Esophagus muscularis mucosa (tissue), 4 donors: ENCODE measurements around the gene TRIM52. TPM values are rescaled to one million over a fixed set of nuclear protein-coding genes. Genes with fewer than 3 reads are reported as not detected.
"Not testable (repeated sequence)": the region's sequence is repeated elsewhere in the genome, so short reads cannot be mapped to it uniquely, and the experiment has no call there.

Experiments
- DNase-seq: peaks from one replicate; pipeline ENCODE4 v3.0.0-alpha.2; 2017; ENCODE audit errors: extremely low spot score
- H3K27ac ChIP-seq, 4 donors: fragments of 200-600 bp; sonication (generic); replicated peaks in 1 of 4; 1 replicate in 3 of 4; 2 replicates in 1 of 4; pipeline ENCODE4 v1.5.1; 2016 to 2019; ENCODE audit warnings: mild to moderate bottlenecking in 1 of 4
- H3K27me3 ChIP-seq, 4 donors: fragments of 200-600 bp; sonication (generic); one replicate each; pipeline versions ENCODE4 v1.5.1 to v1.6.0; 2016 to 2019
- H3K36me3 ChIP-seq, 4 donors: fragments of 200-600 bp; sonication (generic); one replicate each; pipeline ENCODE4 v1.5.1; 2016 to 2019
- H3K4me1 ChIP-seq, 4 donors: fragments of 200-600 bp; sonication (generic); one replicate each; pipeline ENCODE4 v1.5.1; 2016 to 2019
- H3K4me3 ChIP-seq, 4 donors: fragments of 200-600 bp; sonication (generic); 1 replicate in 2 of 4; 2 replicates in 2 of 4; pipeline ENCODE4 v1.5.1; 2016 to 2019; ENCODE audit warnings: mild to moderate bottlenecking in 4 of 4, moderate library complexity in 1 of 4
- H3K9me3 ChIP-seq, 4 donors: fragments of 200-600 bp; sonication (generic); 1 replicate in 3 of 4; 2 replicates in 1 of 4; pipeline ENCODE4 v1.5.1; 2016 to 2019
- CTCF ChIP-seq, 3 experiments: fragments of 200-600 bp in 2 of 3; fragments of 450-650 bp in 1 of 3; sonication (generic) in 2 of 3; IDR thresholded peaks; one replicate each; pipeline ENCODE4 v1.5.1; 2017 to 2019; ENCODE audit warnings: antibody characterized with exemption in 3 of 3, mild to moderate bottlenecking in 2 of 3, moderate library complexity in 1 of 3
- EP300 ChIP-seq: sonication (generic); formaldehyde crosslinking; IDR thresholded peaks from one replicate; pipeline ENCODE4 v1.6.1; 2017; ENCODE audit warnings: antibody characterized with exemption
- POLR2A ChIP-seq: fragments of 450-650 bp; IDR thresholded peaks from one replicate; pipeline ENCODE4 v1.6.1; 2017; ENCODE audit warnings: antibody characterized with exemption, moderate library complexity, mild to moderate bottlenecking, low read depth
- POLR2AphosphoS5 ChIP-seq, 2 donors: sonication (generic); formaldehyde crosslinking; IDR thresholded peaks; one replicate each; pipeline ENCODE4 v1.6.1; 2017; ENCODE audit warnings: antibody characterized with exemption in 2 of 2
- WGBS: methylation state at CpG from one replicate; pipeline ENCODE4 v1.1.5; 2018; 5-methylcytosine and 5-hydroxymethylcytosine counted together
- intact Hi-C: fragments of 100-400 bp; cut with DNase I; formaldehyde crosslinking; loops from one replicate; pipeline ENCODE4 v1.15.1; 2023
- total RNA-seq, 4 donors: library from RNA; depleted of rRNA; stranded (reverse); fragments of >200 nt; gene quantifications; one replicate each; pipeline versions ENCODE4 v1.1.0 to v1.2.1, GENCODE V29; 2016

TRIM52 gene
- total RNA-seq, 4 donors from 2014 or later, result 10.3 to 21.9 (median 18.4) TPM

- Histone ChIP-seq H3K4me1 (peaks cover 15 to 27% (median 20%) of the 10 kb centered on the region in 4 donors), H3K36me3 (no peaks in the 10 kb centered on the region), H3K27ac (no peak overlapping the region), H3K27me3 (no peaks in the 10 kb centered on the region), H3K4me3 (no peak overlapping the region), H3K9me3 (no peaks in the 10 kb centered on the region)
- DNase-seq, result no peak
- TF ChIP-seq POLR2AphosphoS5 (IDR thresholded peaks at IDR 0.05) (no peak), CTCF (IDR thresholded peaks at IDR 0.05) (no peak), EP300 (no peak)
- intact Hi-C loops, result no loop called here
- WGBS, result 69% methylated on average over 2 of the region's 2 CpGs
Observed at GRCh38 chr5:181212934-181213333, 48.0 kb downstream of the TRIM52 start.

- Histone ChIP-seq H3K36me3 (no peaks in the 10 kb centered on the region), H3K9me3 (no peaks in the 10 kb centered on the region), H3K27me3 (no peaks in the 10 kb centered on the region), H3K27ac (no peak overlapping the region), H3K4me1 (peaks cover 11 to 24% (median 15%) of the 10 kb centered on the region in 4 donors), H3K4me3 (no peak overlapping the region)
- TF ChIP-seq CTCF (IDR thresholded peaks at IDR 0.05) (no peak), POLR2AphosphoS5 (IDR thresholded peaks at IDR 0.05) (no peak), POLR2A (no peak), EP300 (no peak)
- WGBS, result 93% methylated on average over 6 of the region's 6 CpGs
- intact Hi-C loops, result no loop called here
- DNase-seq, result no peak
Observed at GRCh38 chr5:181212080-181212479, 48.9 kb downstream of the TRIM52 start.

GRCh38 chr5:181211208-181211607 lies 49.7 kb downstream of the TRIM52 start:
- Histone ChIP-seq H3K9me3 (no peaks in the 10 kb centered on the region), H3K4me3 (no peak overlapping the region), H3K4me1 (peaks cover 12 to 24% (median 14%) of the 10 kb centered on the region in 4 donors), H3K27ac (no peak overlapping the region), H3K27me3 (no peaks in the 10 kb centered on the region), H3K36me3 (no peaks in the 10 kb centered on the region)
- DNase-seq, result no peak
- 69% methylated on average over 7 of the region's 7 CpGs for WGBS
- TF ChIP-seq EP300, result no peak
- no peak for TF ChIP-seq CTCF (IDR thresholded peaks at IDR 0.05)
- TF ChIP-seq POLR2A, result no peak
- TF ChIP-seq POLR2AphosphoS5 (IDR thresholded peaks at IDR 0.05), result no peak
- intact Hi-C loops, result no loop called here

- 83% methylated on average over 17 of the region's 17 CpGs for WGBS
- H3K36me3 ChIP-seq, H3K9me3 ChIP-seq, H3K27me3 ChIP-seq, H3K27ac ChIP-seq, DNase-seq, intact Hi-C loops, H3K4me3 ChIP-seq: not testable (repeated sequence)
- peaks cover 14 to 25% (median 17%) of the 10 kb centered on the region in 4 donors for H3K4me1 ChIP-seq
Observed at GRCh38 chr5:181210698-181211097, 50.2 kb downstream of the TRIM52 start.

GRCh38 chr5:181210148-181210547 lies 50.8 kb downstream of the TRIM52 start:
- intact Hi-C loops, H3K9me3 ChIP-seq, H3K27ac ChIP-seq, H3K27me3 ChIP-seq, DNase-seq, H3K36me3 ChIP-seq, H3K4me3 ChIP-seq: not testable (repeated sequence)
- 75% methylated on average over 11 of the region's 11 CpGs for WGBS
- H3K4me1 ChIP-seq, result peaks cover 19 to 30% (median 22%) of the 10 kb centered on the region in 4 donors

GRCh38 chr5:181209006-181209405 lies 51.9 kb downstream of the TRIM52 start:
- intact Hi-C loops, DNase-seq: not testable (repeated sequence)
- whole genome bisulfite sequencing, result 82% methylated on average over 24 of the region's 24 CpGs

More at GRCh38 chr5:181209006-181209405, 51.9 kb downstream of the TRIM52 start:
- H3K9me3 ChIP-seq, H3K4me3 ChIP-seq, H3K36me3 ChIP-seq, H3K27me3 ChIP-seq, H3K27ac ChIP-seq: not testable (repeated sequence)
- peaks cover 19 to 42% (median 33%) of the 10 kb centered on the region in 4 donors for H3K4me1 ChIP-seq
